Tibial nerve (tissue), 4 donors: Measurements from ENCODE around the gene ATP1A1. TPM values are rescaled to one million over a fixed set of nuclear protein-coding genes. Genes with fewer than 3 reads are reported as not detected.

Experiments
- DNase-seq, 2 donors: peaks; one replicate each; pipeline ENCODE4 v3.0.0-alpha.2; 2019; ENCODE audit warnings: low spot score in 2 of 2
- H3K27ac ChIP-seq, 4 donors: fragments of 200-600 bp; sonication (generic) in 3 of 4; one replicate each; pipeline ENCODE4 v1.5.1; 2017 to 2019; ENCODE audit warnings: mild to moderate bottlenecking in 1 of 4
- H3K27me3 ChIP-seq, 2 donors: fragments of 200-600 bp; sonication (generic) in 1 of 2; one replicate each; pipeline versions ENCODE4 v1.5.1 to v1.6.0; 2017 to 2019
- H3K36me3 ChIP-seq, 3 donors: fragments of 200-600 bp; sonication (generic); one replicate each; pipeline ENCODE4 v1.5.1; 2018 to 2019
- H3K4me1 ChIP-seq, 4 donors: fragments of 200-600 bp; sonication (generic) in 3 of 4; one replicate each; pipeline ENCODE4 v1.5.1; 2017 to 2019
- H3K4me3 ChIP-seq, 4 donors: fragments of 200-600 bp; sonication (generic) in 3 of 4; one replicate each; pipeline ENCODE4 v1.5.1; 2017 to 2019; ENCODE audit warnings: mild to moderate bottlenecking in 1 of 4, moderate library complexity in 1 of 4
- H3K9me3 ChIP-seq, 4 donors: fragments of 200-600 bp; sonication (generic) in 3 of 4; one replicate each; pipeline ENCODE4 v1.5.1; 2017 to 2019
- EP300 ChIP-seq, 2 donors: sonication (generic); formaldehyde crosslinking; IDR thresholded peaks; one replicate each; pipeline ENCODE4 v1.6.1; 2017; ENCODE audit warnings: antibody characterized with exemption in 2 of 2, mild to moderate bottlenecking in 1 of 2
- POLR2A ChIP-seq, 2 donors: fragments of 450-650 bp; IDR thresholded peaks; one replicate each; pipeline ENCODE4 v1.6.1; 2017; ENCODE audit warnings: antibody characterized with exemption in 2 of 2, mild to moderate bottlenecking in 2 of 2, moderate library complexity in 2 of 2
- WGBS, 2 donors: methylation state at CpG; one replicate each; pipeline ENCODE4 v1.1.5; 2018; 5-methylcytosine and 5-hydroxymethylcytosine counted together
- total RNA-seq, 4 donors: library from RNA; depleted of rRNA; stranded (reverse); fragments of >200 nt; gene quantifications; one replicate each; pipeline ENCODE4 v1.1.0, GENCODE V29; 2016
- TF ChIP-seq, protein P1 (sequence below), 5 experiments: fragments of 200-600 bp in 3 of 5; fragments of 450-650 bp in 2 of 5; sonication (generic) in 3 of 5; IDR thresholded peaks; one replicate each; pipeline ENCODE4 v1.5.1; 2016 to 2019; ENCODE audit warnings: antibody characterized with exemption in 5 of 5, mild to moderate bottlenecking in 3 of 5, moderate library complexity in 2 of 5

The ATP1A1 gene
- total RNA-seq, 4 donors from 2014 or later: 226 to 325 (median 267) TPM

DNA sequence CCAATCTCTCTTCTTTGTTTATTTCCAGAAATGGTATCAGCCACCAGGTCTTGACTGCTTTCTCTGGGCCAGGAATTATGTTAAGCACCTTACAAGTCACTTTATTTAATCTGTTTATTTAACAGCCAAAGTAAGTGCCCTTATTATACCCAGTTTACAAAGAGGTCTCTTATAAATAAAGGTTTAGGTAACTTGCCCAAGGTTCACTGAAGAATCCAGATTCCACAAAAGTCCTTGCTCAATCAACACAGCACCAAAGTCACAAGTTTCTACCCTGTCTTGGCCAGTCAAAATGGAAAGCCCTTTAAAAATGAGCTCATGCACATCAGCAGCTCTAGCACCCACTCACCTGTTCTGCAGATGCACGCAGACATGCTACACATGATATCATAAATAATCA, 28.0 kb upstream of the ATP1A1 start:
- no peaks in the 10 kb centered on the region for H3K36me3 ChIP-seq
- H3K27me3 ChIP-seq: no peaks in the 10 kb centered on the region
- H3K9me3 ChIP-seq: no peaks in the 10 kb centered on the region
- no peak for DNase-seq
- no peak overlapping the region for H3K27ac ChIP-seq
- TF ChIP-seq EP300 (IDR thresholded peaks at IDR 0.05) (no peak), POLR2A (IDR thresholded peaks at IDR 0.05) (no peak)
- TF ChIP-seq, protein P1, sequence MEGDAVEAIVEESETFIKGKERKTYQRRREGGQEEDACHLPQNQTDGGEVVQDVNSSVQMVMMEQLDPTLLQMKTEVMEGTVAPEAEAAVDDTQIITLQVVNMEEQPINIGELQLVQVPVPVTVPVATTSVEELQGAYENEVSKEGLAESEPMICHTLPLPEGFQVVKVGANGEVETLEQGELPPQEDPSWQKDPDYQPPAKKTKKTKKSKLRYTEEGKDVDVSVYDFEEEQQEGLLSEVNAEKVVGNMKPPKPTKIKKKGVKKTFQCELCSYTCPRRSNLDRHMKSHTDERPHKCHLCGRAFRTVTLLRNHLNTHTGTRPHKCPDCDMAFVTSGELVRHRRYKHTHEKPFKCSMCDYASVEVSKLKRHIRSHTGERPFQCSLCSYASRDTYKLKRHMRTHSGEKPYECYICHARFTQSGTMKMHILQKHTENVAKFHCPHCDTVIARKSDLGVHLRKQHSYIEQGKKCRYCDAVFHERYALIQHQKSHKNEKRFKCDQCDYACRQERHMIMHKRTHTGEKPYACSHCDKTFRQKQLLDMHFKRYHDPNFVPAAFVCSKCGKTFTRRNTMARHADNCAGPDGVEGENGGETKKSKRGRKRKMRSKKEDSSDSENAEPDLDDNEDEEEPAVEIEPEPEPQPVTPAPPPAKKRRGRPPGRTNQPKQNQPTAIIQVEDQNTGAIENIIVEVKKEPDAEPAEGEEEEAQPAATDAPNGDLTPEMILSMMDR (IDR thresholded peaks at IDR 0.05): no peak
- WGBS, 2 donors: 97 to 100% methylated on average over 1 of the region's 1 CpG
- no peak overlapping the region for H3K4me3 ChIP-seq
- H3K4me1 ChIP-seq: no peaks in the 10 kb centered on the region

DNA sequence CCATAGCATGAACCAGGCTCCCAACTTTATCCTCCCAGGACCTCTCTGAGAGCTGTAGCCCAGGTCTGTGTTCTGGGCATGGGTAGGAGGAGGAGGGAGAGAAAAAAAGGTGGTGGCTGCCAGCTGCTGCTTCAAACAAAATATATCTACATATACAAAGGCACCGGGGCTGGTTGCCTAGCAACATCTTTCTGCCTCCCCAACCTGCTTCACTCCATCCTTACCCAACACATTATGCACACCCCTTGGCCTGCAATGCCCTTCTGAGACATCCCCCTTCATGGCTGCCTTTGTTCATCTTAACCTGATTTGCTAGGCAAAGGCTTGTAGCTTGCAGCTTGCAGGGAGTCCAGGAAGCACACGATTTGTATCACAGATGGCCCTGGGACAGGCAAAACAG, 27.2 kb upstream of the ATP1A1 start:
- no peak for DNase-seq
- H3K27ac ChIP-seq: no peak overlapping the region
- H3K36me3 ChIP-seq: no peaks in the 10 kb centered on the region
- no peaks in the 10 kb centered on the region for H3K27me3 ChIP-seq
- no peak overlapping the region for H3K4me3 ChIP-seq
- H3K4me1 ChIP-seq: no peaks in the 10 kb centered on the region
- TF ChIP-seq EP300 (IDR thresholded peaks at IDR 0.05) (no peak), POLR2A (IDR thresholded peaks at IDR 0.05) (no peak)
- TF ChIP-seq, protein P1 (IDR thresholded peaks at IDR 0.05): no peak
- WGBS, 2 donors: 26 to 40% methylated on average over 2 of the region's 2 CpGs
- no peaks in the 10 kb centered on the region for H3K9me3 ChIP-seq

DNA sequence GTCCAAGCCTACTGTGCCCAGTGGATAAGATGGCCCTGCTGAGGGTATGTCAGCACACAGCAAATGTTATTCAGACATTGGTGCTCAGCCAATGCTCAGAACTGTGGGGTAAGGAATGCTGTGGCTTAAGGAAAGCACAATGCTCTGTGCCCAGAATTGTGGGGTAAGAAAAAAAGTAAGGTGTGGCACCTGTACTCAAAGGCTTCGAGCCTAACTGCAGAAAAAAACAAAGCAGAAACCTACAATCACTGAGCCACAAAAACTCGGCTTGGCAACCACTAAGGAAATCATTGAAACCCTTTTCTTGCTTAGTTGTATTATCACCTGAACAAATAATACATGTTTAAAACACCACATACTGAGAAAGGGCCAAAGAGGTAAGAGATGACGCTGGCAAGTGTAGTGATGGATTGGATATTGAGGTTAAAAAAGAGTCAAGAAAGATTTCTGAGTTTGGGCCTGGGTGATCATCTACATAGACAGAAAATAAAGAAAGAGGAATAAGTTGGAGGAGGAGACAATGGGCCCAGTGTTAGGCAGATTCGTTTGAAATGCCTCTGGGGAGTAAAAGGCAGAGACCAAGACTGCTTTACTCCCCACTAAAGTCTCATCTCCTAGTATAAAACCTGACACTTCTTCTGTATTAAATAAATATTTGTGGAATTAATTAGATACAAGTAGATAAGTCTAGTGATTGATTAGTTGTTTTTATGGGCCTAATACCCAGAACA, 25.9 kb upstream of the ATP1A1 start:
- Histone ChIP-seq H3K27me3 (no peaks in the 10 kb centered on the region), H3K27ac (no peak overlapping the region), H3K4me1 (no peaks in the 10 kb centered on the region), H3K9me3 (no peaks in the 10 kb centered on the region), H3K36me3 (no peaks in the 10 kb centered on the region), H3K4me3 (no peak overlapping the region)
- WGBS, 2 donors: 42 to 43% methylated on average over 4 of the region's 4 CpGs
- no peak for DNase-seq
- TF ChIP-seq, protein P1 (IDR thresholded peaks at IDR 0.05): no peak
- TF ChIP-seq POLR2A (IDR thresholded peaks at IDR 0.05) (no peak), EP300 (IDR thresholded peaks at IDR 0.05) (no peak)

DNA sequence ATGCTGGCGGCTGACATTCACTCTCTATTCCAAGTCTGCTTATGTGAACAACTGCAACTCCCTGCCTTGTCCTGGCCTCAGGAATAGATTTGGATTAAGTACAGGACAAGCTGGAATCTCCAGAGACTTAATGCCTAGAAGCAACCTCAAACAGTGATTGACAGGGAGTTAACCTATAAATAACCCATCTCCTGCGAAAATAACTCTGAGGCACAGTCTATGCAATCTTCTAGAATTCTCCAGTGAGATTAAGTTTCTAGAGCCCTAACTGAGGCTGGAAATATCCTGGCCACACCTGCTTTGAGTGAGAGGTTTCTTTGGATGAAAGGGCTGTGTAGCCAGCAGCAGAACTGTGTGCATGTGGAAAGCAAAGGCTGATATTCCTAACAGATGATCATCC, 25.3 kb upstream of the ATP1A1 start:
- no peaks in the 10 kb centered on the region for H3K4me1 ChIP-seq
- no peak overlapping the region for H3K4me3 ChIP-seq
- H3K27ac ChIP-seq: no peak overlapping the region
- no peak for TF ChIP-seq POLR2A (IDR thresholded peaks at IDR 0.05)
- TF ChIP-seq, protein P1 (IDR thresholded peaks at IDR 0.05): no peak
- no peak for TF ChIP-seq EP300 (IDR thresholded peaks at IDR 0.05)
- no peaks in the 10 kb centered on the region for H3K27me3 ChIP-seq
- H3K36me3 ChIP-seq: no peaks in the 10 kb centered on the region
- DNase-seq: no peak
- WGBS, 2 donors: 83 to 85% methylated on average over 2 of the region's 2 CpGs
- no peaks in the 10 kb centered on the region for H3K9me3 ChIP-seq

DNA sequence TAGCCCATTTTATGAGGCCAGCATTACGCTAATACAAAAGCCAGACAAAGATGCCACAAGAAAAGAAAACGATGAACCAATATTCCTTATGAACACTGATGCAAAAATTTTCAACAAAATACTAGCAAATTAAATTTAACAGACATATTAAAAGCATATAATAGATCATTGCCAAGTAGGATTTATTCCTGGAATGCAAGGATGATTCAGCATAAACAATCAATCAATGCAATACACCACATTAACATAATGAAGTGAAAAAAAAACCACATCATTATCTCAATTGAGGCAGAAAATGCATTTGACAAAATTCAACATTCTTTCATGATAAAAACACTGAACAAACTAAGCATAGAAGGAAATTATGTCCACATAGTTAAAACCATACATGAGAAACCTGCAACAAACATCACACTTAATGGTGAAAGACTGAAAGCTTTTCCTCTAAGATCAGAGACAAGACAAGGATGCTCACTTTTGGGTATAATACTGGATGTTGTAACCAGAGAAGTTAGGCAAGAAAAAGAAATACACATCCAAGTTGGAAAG, 22.9 kb upstream of the ATP1A1 start:
- TF ChIP-seq, protein P1 (IDR thresholded peaks at IDR 0.05): no peak
- Histone ChIP-seq H3K9me3 (no peaks in the 10 kb centered on the region), H3K4me3 (no peak overlapping the region), H3K27me3 (no peaks in the 10 kb centered on the region), H3K27ac (no peak overlapping the region), H3K4me1 (no peaks in the 10 kb centered on the region), H3K36me3 (no peaks in the 10 kb centered on the region)
- WGBS, 2 donors: 92% methylated on average over 2 of the region's 2 CpGs
- no peak for DNase-seq
